Measurements from ENCODE around the gene CLEC1A.

The CLEC1A gene

GRCh38 chr12:10121278-10121677 lies 22.5 kb upstream of the CLEC1A start:
- TF ChIP-seq TCF12 (IDR thresholded peaks at IDR 0.05; ENCODE audit: low read depth): no peak
- no peak for TF ChIP-seq REST (IDR thresholded peaks at IDR 0.05; ENCODE audit: low read depth)
- TF ChIP-seq YY1 (IDR thresholded peaks at IDR 0.05; ENCODE audit: low read depth): no peak

GRCh38 chr12:10119066-10119465 lies 20.3 kb upstream of the CLEC1A start:
- no peak for TF ChIP-seq MAX (IDR thresholded peaks at IDR 0.05)
- TF ChIP-seq FOXM1 (IDR thresholded peaks at IDR 0.05; ENCODE audit: borderline replicate concordance, low read depth): no peak
- TF ChIP-seq TAF1 (IDR thresholded peaks at IDR 0.05; ENCODE audit: low read depth): no peak
- TF ChIP-seq YY1 (IDR thresholded peaks at IDR 0.05; ENCODE audit: low read depth): no peak
- no peak for TF ChIP-seq REST (IDR thresholded peaks at IDR 0.05; ENCODE audit: low read depth)
- no peak for TF ChIP-seq EP300 (IDR thresholded peaks at IDR 0.05; ENCODE audit: borderline replicate concordance)
- TF ChIP-seq RAD21 (IDR thresholded peaks at IDR 0.05; ENCODE audit: low read depth): no peak
- TF ChIP-seq EGR1 (IDR thresholded peaks at IDR 0.05): no peak
- no peak for TF ChIP-seq CEBPB (IDR thresholded peaks at IDR 0.05)

GRCh38 chr12:10115890-10116289 lies 17.1 kb upstream of the CLEC1A start:
- TF ChIP-seq USF1 (IDR thresholded peaks at IDR 0.05): no peak
- no peak for TF ChIP-seq EP300 (IDR thresholded peaks at IDR 0.05; ENCODE audit: borderline replicate concordance)
- TF ChIP-seq NFIC (IDR thresholded peaks at IDR 0.05): no peak
- TF ChIP-seq REST (IDR thresholded peaks at IDR 0.05; ENCODE audit: low read depth): no peak
- no peak for TF ChIP-seq YY1 (IDR thresholded peaks at IDR 0.05; ENCODE audit: low read depth)
- no peak for TF ChIP-seq TCF12 (IDR thresholded peaks at IDR 0.05; ENCODE audit: low read depth)
- no peak for TF ChIP-seq CEBPB (IDR thresholded peaks at IDR 0.05)
- TF ChIP-seq FOXM1 (IDR thresholded peaks at IDR 0.05; ENCODE audit: borderline replicate concordance, low read depth): no peak
- TF ChIP-seq TEAD4 (IDR thresholded peaks at IDR 0.05): no peak
- no peak for TF ChIP-seq MAX (IDR thresholded peaks at IDR 0.05)
- TF ChIP-seq TAF1 (IDR thresholded peaks at IDR 0.05; ENCODE audit: low read depth): no peak
- TF ChIP-seq EGR1 (IDR thresholded peaks at IDR 0.05): no peak
- no peak for TF ChIP-seq CREB1 (IDR thresholded peaks at IDR 0.05; ENCODE audit: low read depth)
- no peak for TF ChIP-seq ZBTB7A (IDR thresholded peaks at IDR 0.05; ENCODE audit: low read depth)
- TF ChIP-seq RAD21 (IDR thresholded peaks at IDR 0.05; ENCODE audit: low read depth): no peak

GRCh38 chr12:10115311-10115710 lies 16.5 kb upstream of the CLEC1A start:
- TF ChIP-seq NFIC (IDR thresholded peaks at IDR 0.05) (no peak), FOXM1 (IDR thresholded peaks at IDR 0.05; ENCODE audit: borderline replicate concordance, low read depth) (no peak), USF1 (IDR thresholded peaks at IDR 0.05) (no peak), CEBPB (IDR thresholded peaks at IDR 0.05) (no peak), YY1 (IDR thresholded peaks at IDR 0.05; ENCODE audit: low read depth) (no peak), MAX (IDR thresholded peaks at IDR 0.05) (no peak), EGR1 (IDR thresholded peaks at IDR 0.05) (no peak), TAF1 (IDR thresholded peaks at IDR 0.05; ENCODE audit: low read depth) (no peak), ZBTB7A (IDR thresholded peaks at IDR 0.05; ENCODE audit: low read depth) (no peak), CREB1 (IDR thresholded peaks at IDR 0.05; ENCODE audit: low read depth) (no peak), REST (IDR thresholded peaks at IDR 0.05; ENCODE audit: low read depth) (no peak), TCF12 (IDR thresholded peaks at IDR 0.05; ENCODE audit: low read depth) (no peak), EP300 (IDR thresholded peaks at IDR 0.05; ENCODE audit: borderline replicate concordance) (no peak), RAD21 (IDR thresholded peaks at IDR 0.05; ENCODE audit: low read depth) (no peak)
